Hematopoietic multipotent progenitor cell (in vitro differentiated cells): ENCODE measurements around the gene SERPINA7. TPM values are rescaled to one million over a fixed set of nuclear protein-coding genes. Genes with fewer than 3 reads are reported as not detected.

Source experiments
- total RNA-seq: library from RNA; depleted of rRNA; stranded (reverse); fragments of >200 nt; gene quantifications from one replicate; pipeline ENCODE4 v1.2.3, GENCODE V29; 2012

Gene SERPINA7
- total RNA-seq, 1 donor: not detected

Other genes starting within 250 kb of the SERPINA7 start
- gene NRK, start 216.2 kb downstream of the SERPINA7 start, total RNA-seq: not detected
- not detected for gene PWWP3B, start 129.6 kb upstream of the SERPINA7 start, total RNA-seq